ENCODE measurements around the gene DHRS11.

DNA sequence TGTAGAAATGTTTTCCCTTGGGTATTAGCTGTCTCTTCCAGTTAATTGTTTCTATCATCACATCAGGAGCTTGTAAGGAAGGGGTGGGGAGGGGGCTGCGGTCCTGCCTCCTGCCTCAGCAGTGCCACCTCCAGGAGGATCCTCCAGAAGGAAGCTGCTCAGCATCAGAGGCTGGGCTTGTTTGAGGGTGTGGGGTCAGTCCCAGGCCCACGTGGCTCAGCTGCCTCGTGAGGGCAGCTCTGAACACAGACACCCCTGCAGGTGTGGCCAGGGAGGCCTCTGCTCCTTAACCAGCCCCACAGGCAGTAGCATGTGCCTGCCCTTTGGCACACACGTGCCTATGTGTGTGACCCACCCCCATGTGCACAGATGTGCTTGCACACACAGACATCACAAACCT lies 56.0 kb downstream of the DHRS11 start:
- TF ChIP-seq CTCF (IDR thresholded peaks at IDR 0.05) (no peak), POLR2A (IDR thresholded peaks at IDR 0.05) (no peak)

Measured in heart left ventricle (tissue), 13 donors.